MM.1S (cell line): ENCODE data around the gene LGR4.

ENCODE experiments used
- DNase-seq: peaks from one replicate; pipeline ENCODE4 v3.0.0-alpha.2; 2015
- H2AFZ ChIP-seq: fragments of 300-600 bp; sonication (generic); 2 replicates; pipeline ENCODE4 v1.6.0; 2016; ENCODE audit warnings: antibody characterized with exemption, low read length
- H3F3A ChIP-seq: fragments of 300-600 bp; sonication (generic); 2 replicates; pipeline ENCODE4 v1.6.1; 2016; ENCODE audit warnings: mild to moderate bottlenecking, antibody characterized with exemption, low read length, moderate library complexity, mixed read lengths; ENCODE audit not compliant: insufficient read depth
- H3K27ac ChIP-seq: fragments of 300-600 bp; sonication (generic); 2 replicates; pipeline ENCODE4 v1.5.1; 2016; ENCODE audit warnings: mild to moderate bottlenecking, low read length
- H3K27me3 ChIP-seq: fragments of 300-600 bp; sonication (generic); replicated peaks from 2 replicates; pipeline ENCODE4 v1.6.0; 2016; ENCODE audit warnings: low read length; ENCODE audit not compliant: insufficient read depth
- H3K36me3 ChIP-seq: fragments of 300-600 bp; sonication (generic); replicated peaks from 2 replicates; pipeline ENCODE4 v1.6.1; 2016; ENCODE audit warnings: mild to moderate bottlenecking, low read length, mixed read lengths; ENCODE audit not compliant: insufficient read depth
- H3K4me1 ChIP-seq: fragments of 300-600 bp; sonication (generic); 2 replicates; pipeline ENCODE4 v1.6.1; 2016; ENCODE audit warnings: low read length, mixed read lengths
- H3K4me2 ChIP-seq: fragments of 300-600 bp; sonication (generic); 2 replicates; pipeline ENCODE4 v1.6.0; 2016; ENCODE audit warnings: low read depth, low read length
- H3K4me3 ChIP-seq: fragments of 300-600 bp; sonication (generic); 2 replicates; pipeline ENCODE4 v1.5.1; 2016; ENCODE audit warnings: low read length, mixed read lengths
- H3K79me2 ChIP-seq: fragments of 300-600 bp; sonication (generic); 2 replicates; pipeline ENCODE4 v1.6.1; 2016; ENCODE audit warnings: mixed run types, low read length, mixed read lengths
- H3K9ac ChIP-seq: fragments of 300-600 bp; sonication (generic); 2 replicates; pipeline ENCODE4 v1.6.1; 2016; ENCODE audit warnings: low read length, mixed read lengths
- H3K9me2 ChIP-seq: fragments of 300-600 bp; sonication (generic); replicated peaks from 2 replicates; pipeline ENCODE4 v1.6.1; 2016; ENCODE audit warnings: mild to moderate bottlenecking, low read length, mixed read lengths; ENCODE audit not compliant: insufficient read depth
- H3K9me3 ChIP-seq: fragments of 300-600 bp; sonication (generic); replicated peaks from 2 replicates; pipeline ENCODE4 v1.6.1; 2016; ENCODE audit warnings: mild to moderate bottlenecking, low read length, mixed read lengths; ENCODE audit not compliant: insufficient read depth
- H4K20me1 ChIP-seq: fragments of 300-600 bp; sonication (generic); 2 replicates; pipeline ENCODE4 v1.6.1; 2016; ENCODE audit warnings: mild to moderate bottlenecking, low read length, moderate library complexity, mixed read lengths; ENCODE audit not compliant: insufficient read depth
- CTCF ChIP-seq: fragments of 300-600 bp; sonication (generic); IDR thresholded peaks from 2 replicates; pipeline ENCODE4 v1.5.1; 2016; ENCODE audit warnings: antibody characterized with exemption, low read length, mixed read lengths
- EZH2 ChIP-seq: fragments of 300-600 bp; sonication (generic); optimal IDR thresholded peaks from 2 replicates; pipeline ENCODE3; 2017; ENCODE audit warnings: low read depth, mild to moderate bottlenecking, antibody characterized with exemption, low read length, mixed read lengths
- EZH2phosphoT487 ChIP-seq: fragments of 300-600 bp; sonication (generic); IDR thresholded peaks from 2 replicates; pipeline ENCODE4 v1.6.1; 2018; ENCODE audit warnings: antibody characterized with exemption, low read length

The LGR4 gene

GRCh38 chr11:27371489-27371888, 101.1 kb downstream of the LGR4 start:
- DNase-seq, result no peak
- Histone ChIP-seq H3K4me2 (no peak overlapping the region), H3K27ac (no peak overlapping the region), H2AFZ (no peak overlapping the region), H3K4me3 (no peak overlapping the region), H3K9ac (no peak overlapping the region), H3K36me3 (no peaks in the 10 kb centered on the region), H3K27me3 (no peaks in the 10 kb centered on the region), H3K9me3 (no peaks in the 10 kb centered on the region), H3K79me2 (no peaks in the 10 kb centered on the region), H3F3A (no peaks in the 10 kb centered on the region), H3K4me1 (0 out of 2 replicates have a peak, but pooled peaks cover 3% of the 10 kb centered on the region), H4K20me1 (no peaks in the 10 kb centered on the region), H3K9me2 (no peaks in the 10 kb centered on the region)
- no peak for TF ChIP-seq CTCF
- no peak for TF ChIP-seq EZH2phosphoT487
- no peak for TF ChIP-seq EZH2

- Histone ChIP-seq H3K36me3 (no peaks in the 10 kb centered on the region), H3K9ac (no peak overlapping the region), H3K79me2 (no peaks in the 10 kb centered on the region), H2AFZ (no peak overlapping the region), H3K4me1 (0 out of 2 replicates have a peak, but pooled peaks cover 3% of the 10 kb centered on the region), H3K27ac (no peak overlapping the region), H3F3A (no peaks in the 10 kb centered on the region), H3K9me2 (no peaks in the 10 kb centered on the region), H3K27me3 (no peaks in the 10 kb centered on the region), H3K4me2 (no peak overlapping the region), H3K9me3 (no peaks in the 10 kb centered on the region), H4K20me1 (no peaks in the 10 kb centered on the region), H3K4me3 (no peak overlapping the region)
- DNase-seq, result no peak
- no peak for TF ChIP-seq EZH2
- no peak for TF ChIP-seq EZH2phosphoT487
- TF ChIP-seq CTCF, result no peak
Measured at GRCh38 chr11:27370374-27370773, 102.2 kb downstream of the LGR4 start.

DNA sequence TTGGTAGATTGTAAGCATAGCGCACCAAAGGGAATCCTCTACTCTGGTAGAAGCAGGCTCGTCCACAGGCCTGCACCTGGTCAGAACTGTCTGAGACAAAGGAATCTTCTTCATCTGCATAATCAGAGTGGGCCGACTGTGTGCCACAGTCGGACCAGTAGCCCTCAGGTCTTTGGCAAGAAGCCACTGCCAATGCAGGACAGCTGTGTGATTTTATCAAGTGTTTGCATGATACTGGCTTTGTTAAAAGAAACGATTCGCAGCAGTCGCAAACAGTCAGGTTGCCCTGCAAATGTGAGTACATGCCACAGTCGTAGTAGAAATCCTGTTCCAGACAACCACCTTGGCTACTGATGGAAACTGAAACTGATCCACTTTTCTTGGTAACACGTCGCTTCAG, 104.7 kb downstream of the LGR4 start:
- no peak for DNase-seq
- H3K4me3 ChIP-seq, result no peak overlapping the region
- no peak overlapping the region for H3K9ac ChIP-seq
- TF ChIP-seq EZH2phosphoT487 (no peak), EZH2 (no peak), CTCF (no peak)
- H3K27ac ChIP-seq, result no peak overlapping the region
- no peak overlapping the region for H2AFZ ChIP-seq
- no peaks in the 10 kb centered on the region for H3K9me2 ChIP-seq
- H4K20me1 ChIP-seq, result no peaks in the 10 kb centered on the region
- no peaks in the 10 kb centered on the region for H3K9me3 ChIP-seq
- H3K36me3 ChIP-seq, result no peaks in the 10 kb centered on the region
- H3K79me2 ChIP-seq, result no peaks in the 10 kb centered on the region; the same call in 1 of the 2 replicates
- H3F3A ChIP-seq, result no peaks in the 10 kb centered on the region
- no peaks in the 10 kb centered on the region for H3K27me3 ChIP-seq
- no peaks in the 10 kb centered on the region for H3K4me1 ChIP-seq
- H3K4me2 ChIP-seq, result no peak overlapping the region
